ENCODE data around the gene CPO. TPM values are rescaled to one million over a fixed set of nuclear protein-coding genes. Genes with fewer than 3 reads are reported as not detected.

CPO gene
- total RNA-seq, 2 experiments from 2014 or later: not detected

- TF ChIP-seq EZH2phosphoT487 (IDR thresholded peaks at IDR 0.05; ENCODE audit: borderline replicate concordance, low read depth, low read length): no peak
- no peak for TF ChIP-seq CTCF (conservative IDR thresholded peaks at IDR 0.05; ENCODE audit: low read length)
- H2AFZ ChIP-seq (ENCODE audit: low read length): no peak overlapping the region
- no peaks in the 10 kb centered on the region for H3K9me3 ChIP-seq (ENCODE audit: low read length)
- no peak overlapping the region for H3K4me2 ChIP-seq (ENCODE audit: low read length)
- no peak overlapping the region for H3K27ac ChIP-seq (ENCODE audit: low read depth, low read length, poor library complexity, severe bottlenecking)
- no peak overlapping the region for H3K4me3 ChIP-seq (ENCODE audit: low read depth, low read length, poor library complexity, severe bottlenecking)
- DNase-seq (ENCODE audit: low spot score): no peak
- intact Hi-C loops (cut with micrococcal nuclease; ENCODE audit: unreplicated experiment): no loop called here
- no peaks in the 10 kb centered on the region for H3K79me2 ChIP-seq (ENCODE audit: insufficient read depth, low read depth, low read length)
- no peaks in the 10 kb centered on the region for H3K9me2 ChIP-seq (ENCODE audit: insufficient read depth, low read length)
- no peaks in the 10 kb centered on the region for H3K4me1 ChIP-seq (ENCODE audit: insufficient read depth, low read length, poor library complexity, severe bottlenecking)
- no peaks in the 10 kb centered on the region for H4K20me1 ChIP-seq (ENCODE audit: insufficient read depth, low read length)
- CTCF ChIA-PET (ENCODE audit: unreplicated experiment): no interaction called here
- POLR2A ChIA-PET: no interaction called here
- BruUV-seq (replicated peaks): no TSS peak
- no peaks in the 10 kb centered on the region for H3K36me3 ChIP-seq (ENCODE audit: insufficient read depth, low read length)
Measured at GRCh38 chr2:206920951-206921350, 18.4 kb upstream of the CPO start.

DNA sequence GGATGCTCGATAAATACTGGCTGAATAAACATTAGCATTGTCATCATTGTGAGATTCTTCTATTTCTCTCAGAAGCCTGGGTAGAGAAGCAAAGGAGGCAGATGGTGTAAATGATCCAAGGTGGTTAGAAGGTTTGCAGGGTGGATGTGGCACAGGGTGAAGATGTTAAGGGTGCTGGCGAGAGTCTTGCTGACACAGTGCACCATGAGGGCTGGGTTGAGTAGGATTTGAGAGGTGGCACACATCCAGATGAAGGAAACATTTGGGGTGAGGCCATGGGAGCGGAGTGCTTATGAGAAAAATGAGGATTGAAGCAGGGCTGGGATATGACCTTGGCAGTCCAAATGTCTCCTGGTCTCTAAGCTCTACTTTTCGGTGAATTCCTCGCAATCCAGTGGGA is 17.8 kb upstream of the CPO start:
- BruUV-seq (replicated peaks): no TSS peak
- CTCF ChIA-PET (ENCODE audit: unreplicated experiment): no interaction called here

More for the DNA sequence above, 17.8 kb upstream of the CPO start:
- Histone ChIP-seq H2AFZ (ENCODE audit: low read length) (no peak overlapping the region), H3K9me3 (ENCODE audit: low read length) (no peaks in the 10 kb centered on the region), H3K4me3 (ENCODE audit: low read depth, low read length, poor library complexity, severe bottlenecking) (no peak overlapping the region), H3K4me1 (ENCODE audit: insufficient read depth, low read length, poor library complexity, severe bottlenecking) (no peaks in the 10 kb centered on the region), H3K27ac (ENCODE audit: low read depth, low read length, poor library complexity, severe bottlenecking) (no peak overlapping the region), H3K4me2 (ENCODE audit: low read length) (no peak overlapping the region), H4K20me1 (ENCODE audit: insufficient read depth, low read length) (no peaks in the 10 kb centered on the region), H3K79me2 (ENCODE audit: insufficient read depth, low read depth, low read length) (no peaks in the 10 kb centered on the region), H3K36me3 (ENCODE audit: insufficient read depth, low read length) (no peaks in the 10 kb centered on the region), H3K9me2 (ENCODE audit: insufficient read depth, low read length) (no peaks in the 10 kb centered on the region)
- TF ChIP-seq CTCF (conservative IDR thresholded peaks at IDR 0.05; ENCODE audit: low read length) (no peak), EZH2phosphoT487 (IDR thresholded peaks at IDR 0.05; ENCODE audit: borderline replicate concordance, low read depth, low read length) (no peak)
- intact Hi-C loops (cut with micrococcal nuclease; ENCODE audit: unreplicated experiment): no loop called here
- no peak for DNase-seq (ENCODE audit: low spot score)
- POLR2A ChIA-PET: no interaction called here
